ENCODE data around the gene DDX41. TPM values are rescaled to one million over a fixed set of nuclear protein-coding genes. Genes with fewer than 3 reads are reported as not detected.

DDX41 gene
- polyA plus RNA-seq, 1 experiment: 71.8 TPM

DNA sequence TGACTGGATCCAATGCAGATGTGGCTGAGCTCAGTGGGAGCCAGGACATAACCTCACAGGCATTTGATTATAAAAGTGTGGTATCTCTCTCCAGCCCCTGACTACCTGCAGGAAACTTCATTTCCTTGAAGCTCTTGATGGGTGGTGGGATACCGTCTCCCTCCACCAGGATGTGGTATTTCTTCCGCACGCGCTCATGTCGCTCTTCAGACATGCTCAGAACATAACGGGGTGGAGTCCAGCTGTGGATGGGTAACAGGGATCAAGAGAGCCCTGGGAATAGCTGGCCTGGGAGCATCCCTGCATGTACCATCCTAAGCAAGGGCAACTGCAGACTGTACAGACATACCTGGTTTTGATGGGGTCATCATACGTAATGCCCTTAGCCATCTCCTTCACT lies 1.2 kb downstream of the DDX41 start:
- DNase-seq (ENCODE audit: low read depth, low spot score): no peak
- Histone ChIP-seq H3K4me3 (ENCODE audit: low read depth, low read length) (peak overlapping the region; percentile 97), H3K9me3 (ENCODE audit: control insufficient read depth, insufficient read depth, low read length) (no peaks in the 10 kb centered on the region), H3K27ac (ENCODE audit: low read depth, low read length) (no peak overlapping the region), H3K27me3 (ENCODE audit: control insufficient read depth, insufficient read depth, low read length) (no peaks in the 10 kb centered on the region)
- TF ChIP-seq, protein P1, sequence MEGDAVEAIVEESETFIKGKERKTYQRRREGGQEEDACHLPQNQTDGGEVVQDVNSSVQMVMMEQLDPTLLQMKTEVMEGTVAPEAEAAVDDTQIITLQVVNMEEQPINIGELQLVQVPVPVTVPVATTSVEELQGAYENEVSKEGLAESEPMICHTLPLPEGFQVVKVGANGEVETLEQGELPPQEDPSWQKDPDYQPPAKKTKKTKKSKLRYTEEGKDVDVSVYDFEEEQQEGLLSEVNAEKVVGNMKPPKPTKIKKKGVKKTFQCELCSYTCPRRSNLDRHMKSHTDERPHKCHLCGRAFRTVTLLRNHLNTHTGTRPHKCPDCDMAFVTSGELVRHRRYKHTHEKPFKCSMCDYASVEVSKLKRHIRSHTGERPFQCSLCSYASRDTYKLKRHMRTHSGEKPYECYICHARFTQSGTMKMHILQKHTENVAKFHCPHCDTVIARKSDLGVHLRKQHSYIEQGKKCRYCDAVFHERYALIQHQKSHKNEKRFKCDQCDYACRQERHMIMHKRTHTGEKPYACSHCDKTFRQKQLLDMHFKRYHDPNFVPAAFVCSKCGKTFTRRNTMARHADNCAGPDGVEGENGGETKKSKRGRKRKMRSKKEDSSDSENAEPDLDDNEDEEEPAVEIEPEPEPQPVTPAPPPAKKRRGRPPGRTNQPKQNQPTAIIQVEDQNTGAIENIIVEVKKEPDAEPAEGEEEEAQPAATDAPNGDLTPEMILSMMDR (IDR thresholded peaks at IDR 0.05; ENCODE audit: low read depth, low read length): no peak
- POLR2A ChIA-PET: interaction anchor here (0.6 to 2.7 kb wide), 7 partner anchors 7 to 81 kb away, joined by 3 to 20 read pairs (median 4); partner anchors contain the start of genes PDLIM7 and TMED9
- CTCF ChIA-PET: interaction anchor here (0.6 to 5.2 kb wide), 3 partner anchors 9 to 92 kb away, joined by 3 to 40 read pairs (median 5); no protein-coding TSS in a partner anchor

DNA sequence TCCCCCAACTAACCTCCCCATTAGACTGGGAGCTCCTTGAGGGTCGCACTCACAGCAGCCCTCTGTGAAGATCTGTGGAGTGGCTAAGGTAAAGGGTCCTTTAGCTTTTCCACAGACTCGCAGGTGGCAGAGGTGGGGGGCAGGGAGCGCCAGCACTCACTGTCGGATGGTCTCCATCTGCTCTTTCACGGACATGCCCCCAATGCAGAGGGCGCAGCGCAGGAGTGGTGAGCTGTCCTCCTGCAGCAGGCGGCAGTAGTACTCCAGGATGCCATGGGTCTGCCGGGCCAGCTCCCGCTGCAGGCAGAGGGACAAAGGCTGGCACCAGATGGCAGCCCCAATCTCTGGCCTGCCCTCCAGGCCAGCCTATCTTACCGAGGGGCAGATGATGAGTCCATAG lies 2.2 kb downstream of the DDX41 start:
- TF ChIP-seq, protein P1 (IDR thresholded peaks at IDR 0.05; ENCODE audit: low read depth, low read length): no peak
- Histone ChIP-seq H3K4me3 (ENCODE audit: low read depth, low read length) (no peak overlapping the region), H3K27me3 (ENCODE audit: control insufficient read depth, insufficient read depth, low read length) (no peaks in the 10 kb centered on the region), H3K9me3 (ENCODE audit: control insufficient read depth, insufficient read depth, low read length) (no peaks in the 10 kb centered on the region), H3K27ac (ENCODE audit: low read depth, low read length) (no peak overlapping the region)
- DNase-seq (ENCODE audit: low read depth, low spot score): no peak
- CTCF ChIA-PET: interaction anchor here (1.2 to 5.2 kb wide), 2 partner anchors 13 to 124 kb away, joined by 3 to 40 read pairs; no protein-coding TSS in a partner anchor
- POLR2A ChIA-PET: no interaction called here

DNA sequence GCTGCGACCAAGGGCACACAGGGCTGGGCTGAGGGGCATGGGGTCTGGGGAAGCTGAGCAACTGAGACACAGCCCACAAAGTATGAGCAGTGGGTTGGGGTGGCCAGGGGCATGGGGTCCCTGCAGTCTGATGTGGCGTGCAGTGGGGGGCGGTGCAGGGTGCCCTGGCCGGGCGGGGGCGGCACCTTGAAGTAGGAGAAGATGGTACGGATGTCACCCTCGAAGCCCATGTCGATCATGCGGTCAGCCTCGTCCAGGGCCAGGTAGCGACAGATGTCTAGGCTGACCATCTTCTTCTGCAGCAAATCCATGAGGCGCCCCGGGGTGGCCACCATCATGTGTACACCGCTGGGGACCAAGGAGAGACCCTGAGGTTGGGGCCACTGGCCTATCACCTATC lies 3.3 kb downstream of the DDX41 start:
- Histone ChIP-seq H3K9me3 (ENCODE audit: control insufficient read depth, insufficient read depth, low read length) (no peaks in the 10 kb centered on the region), H3K27ac (ENCODE audit: low read depth, low read length) (no peak overlapping the region), H3K27me3 (ENCODE audit: control insufficient read depth, insufficient read depth, low read length) (no peaks in the 10 kb centered on the region), H3K4me3 (ENCODE audit: low read depth, low read length) (no peak overlapping the region)
- CTCF ChIA-PET: interaction anchor here (5.2 kb wide), 1 partner anchor 12 kb away, joined by 40 read pairs; no protein-coding TSS in a partner anchor
- TF ChIP-seq, protein P1 (IDR thresholded peaks at IDR 0.05; ENCODE audit: low read depth, low read length): no peak
- DNase-seq (ENCODE audit: low read depth, low spot score): no peak
- POLR2A ChIA-PET: no interaction called here

DNA sequence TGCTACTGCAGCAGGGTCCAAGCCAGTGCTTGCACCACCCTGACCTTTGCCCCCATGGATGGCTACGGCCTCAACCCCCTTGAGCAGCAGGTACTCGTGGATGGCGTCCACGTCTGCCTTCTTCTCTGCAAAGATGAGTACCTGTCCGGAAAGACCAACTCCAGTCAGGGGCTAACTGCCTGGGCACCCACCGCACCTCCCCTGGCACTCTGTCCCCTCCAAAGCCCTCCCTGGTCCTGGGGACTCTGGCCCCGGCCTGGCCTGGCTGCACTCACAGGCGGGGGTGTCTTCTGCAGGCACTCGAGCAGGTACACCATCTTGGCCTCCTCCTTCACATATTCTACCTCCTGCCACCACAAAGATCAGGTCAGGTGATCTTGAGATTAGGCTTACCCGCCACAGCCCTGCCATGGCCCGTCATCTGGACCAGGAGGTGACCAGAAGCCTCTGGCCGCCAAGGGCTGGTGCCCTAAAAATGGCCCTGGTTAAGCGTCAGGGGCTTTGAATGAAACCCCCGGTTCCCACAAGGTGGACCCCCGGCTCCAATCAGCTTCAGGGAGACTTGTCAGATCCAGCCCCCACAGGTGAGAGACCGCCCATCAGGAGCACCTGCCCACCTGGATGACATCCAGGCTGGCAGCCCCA lies 3.9 kb downstream of the DDX41 start:
- TF ChIP-seq, protein P1 (IDR thresholded peaks at IDR 0.05; ENCODE audit: low read depth, low read length): no peak
- no peaks in the 10 kb centered on the region for H3K9me3 ChIP-seq (ENCODE audit: control insufficient read depth, insufficient read depth, low read length)
- CTCF ChIA-PET: interaction anchor here (5.2 kb wide), 1 partner anchor 11 kb away, joined by 40 read pairs; no protein-coding TSS in a partner anchor
- no peak overlapping the region for H3K27ac ChIP-seq (ENCODE audit: low read depth, low read length)
- POLR2A ChIA-PET: no interaction called here
- no peak for DNase-seq (ENCODE audit: low read depth, low spot score)
- no peak overlapping the region for H3K4me3 ChIP-seq (ENCODE audit: low read depth, low read length)
- no peaks in the 10 kb centered on the region for H3K27me3 ChIP-seq (ENCODE audit: control insufficient read depth, insufficient read depth, low read length)

Measured in AG04450 (cell line).